ENCODE measurements around the gene TCAF2.
"Not testable (repeated sequence)": the region's sequence is repeated elsewhere in the genome, so short reads cannot be mapped to it uniquely, and the experiment has no call there.

TCAF2 gene

GRCh38 chr7:143620646-143621045, at the start of gene TCAF2:
Gene TCAF2, plus strand, starts transcription at chr7:143620974.
- H3K4me3 ChIP-seq (ENCODE audit: low read depth, low read length) = not testable (repeated sequence)

GRCh38 chr7:143571501-143571900, 49.3 kb upstream of the TCAF2 start, which contains the start of gene CTAGE15:
Gene CTAGE15, plus strand, starts transcription at chr7:143571801. Its CDS starts 17 bp downstream, at chr7:143571818.
- not testable (repeated sequence) for H3K4me3 ChIP-seq (ENCODE audit: low read depth, low read length)

DNA sequence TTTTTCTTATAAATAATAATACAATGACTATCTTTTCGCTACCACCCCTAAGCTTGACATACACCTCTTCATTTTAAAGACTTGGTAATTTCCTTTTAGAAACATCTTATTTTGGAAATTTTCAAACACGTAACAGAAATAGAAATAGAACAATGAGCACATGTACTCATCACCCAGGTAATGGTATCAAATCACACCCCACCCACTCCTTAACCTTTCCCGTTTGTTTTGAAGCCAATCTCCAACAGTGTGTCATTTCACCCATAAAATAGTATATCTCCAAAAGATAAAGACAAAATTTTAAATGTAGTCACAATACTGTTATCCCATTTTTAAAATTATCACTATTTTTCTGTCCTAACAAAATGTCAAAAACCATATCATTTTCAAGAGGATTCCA, 32.6 kb upstream of the TCAF2 start:
- not testable (repeated sequence) for H3K4me3 ChIP-seq (ENCODE audit: low read depth, low read length)

GRCh38 chr7:143589897-143590296, 30.9 kb upstream of the TCAF2 start:
- H3K4me3 ChIP-seq (ENCODE audit: low read depth, low read length) = not testable (repeated sequence)

DNA sequence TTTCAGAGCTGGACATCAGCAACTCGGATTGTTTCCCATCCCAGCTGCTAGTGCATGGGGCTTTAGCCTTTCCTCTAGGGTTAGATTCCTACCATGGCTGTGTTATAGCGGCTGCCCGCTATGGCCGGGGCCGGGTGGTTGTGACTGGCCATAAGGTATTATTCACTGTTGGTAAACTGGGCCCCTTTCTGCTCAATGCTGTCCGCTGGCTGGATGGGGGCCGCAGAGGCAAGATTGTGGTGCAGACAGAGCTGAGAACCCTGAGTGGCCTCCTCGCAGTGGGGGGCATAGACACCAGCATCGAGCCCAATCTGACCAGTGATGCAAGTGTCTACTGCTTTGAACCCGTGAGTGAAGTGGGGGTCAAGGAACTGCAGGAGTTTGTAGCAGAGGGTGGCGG, 22.7 kb upstream of the TCAF2 start:
- H3K4me3 ChIP-seq (ENCODE audit: low read depth, low read length) = not testable (repeated sequence)

- not testable (repeated sequence) for H3K4me3 ChIP-seq (ENCODE audit: low read depth, low read length)
Observed at GRCh38 chr7:143603549-143603948, 17.2 kb upstream of the TCAF2 start.

GRCh38 chr7:143606088-143606487, 14.7 kb upstream of the TCAF2 start:
- H3K4me3 ChIP-seq (ENCODE audit: low read depth, low read length) = not testable (repeated sequence)

DNA sequence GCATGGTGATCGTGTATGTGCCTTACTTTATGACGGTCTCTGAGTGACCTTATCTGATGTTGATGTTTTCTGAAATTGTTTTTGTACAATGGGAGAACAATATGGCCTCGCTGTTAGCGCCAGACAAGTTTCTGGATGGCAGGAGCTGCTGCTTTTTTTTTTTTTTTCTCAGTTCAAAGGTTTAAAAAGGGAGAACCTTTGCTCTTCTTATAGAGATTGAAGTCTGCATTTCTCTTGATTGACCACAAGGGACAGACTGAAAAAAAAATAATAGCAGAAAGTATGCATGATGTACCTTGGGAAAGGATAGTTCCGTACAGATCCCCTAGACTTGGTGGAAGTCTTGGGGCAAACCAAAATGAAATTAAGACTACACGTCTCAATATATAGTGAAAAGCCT, 5.2 kb upstream of the TCAF2 start:
- not testable (repeated sequence) for H3K4me3 ChIP-seq (ENCODE audit: low read depth, low read length)

DNA sequence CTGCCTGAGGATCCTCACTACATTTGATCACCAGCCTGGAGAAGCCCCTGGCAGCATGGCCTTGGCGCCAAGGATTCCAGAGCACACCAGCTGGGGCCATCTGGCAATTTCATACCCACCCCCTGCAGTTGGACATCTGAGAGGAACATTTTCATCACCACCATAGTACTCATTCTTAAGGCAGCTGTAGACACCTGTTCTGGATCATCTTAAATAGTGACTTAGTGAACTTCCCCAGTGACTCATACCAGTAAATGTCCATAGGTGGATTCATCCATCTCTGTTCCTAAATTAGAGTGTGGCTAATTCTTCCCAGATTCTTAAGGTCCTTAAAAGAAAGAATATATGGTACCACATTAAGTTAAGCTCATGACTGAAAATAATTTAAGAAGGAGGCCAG, 3.6 kb upstream of the TCAF2 start:
- H3K4me3 ChIP-seq (ENCODE audit: low read depth, low read length) = not testable (repeated sequence)

GRCh38 chr7:143620058-143620457, 716 bp upstream of the TCAF2 start:
- H3K4me3 ChIP-seq (ENCODE audit: low read depth, low read length) = not testable (repeated sequence)

DNA sequence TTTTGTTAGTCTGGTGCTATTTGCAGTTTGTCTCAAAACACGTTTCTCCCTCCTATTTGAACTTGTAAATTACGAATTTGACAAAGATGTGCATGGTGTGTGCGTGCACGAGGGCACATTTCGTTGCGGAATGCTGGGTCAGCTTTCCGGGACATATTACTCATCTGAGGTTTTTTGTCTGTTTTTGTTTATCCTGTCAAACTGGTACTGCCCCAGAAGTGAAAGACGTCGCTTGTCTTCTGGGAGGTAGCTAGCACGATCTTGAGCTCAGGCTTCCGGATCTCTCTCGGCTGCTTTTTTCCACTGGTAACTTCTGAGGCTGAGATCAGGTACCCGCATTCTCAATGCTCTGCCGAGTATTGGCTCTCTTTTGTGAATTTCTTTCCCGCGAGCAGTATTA, 401 bp downstream of the TCAF2 start:
- not testable (repeated sequence) for H3K4me3 ChIP-seq (ENCODE audit: low read depth, low read length)

DNA sequence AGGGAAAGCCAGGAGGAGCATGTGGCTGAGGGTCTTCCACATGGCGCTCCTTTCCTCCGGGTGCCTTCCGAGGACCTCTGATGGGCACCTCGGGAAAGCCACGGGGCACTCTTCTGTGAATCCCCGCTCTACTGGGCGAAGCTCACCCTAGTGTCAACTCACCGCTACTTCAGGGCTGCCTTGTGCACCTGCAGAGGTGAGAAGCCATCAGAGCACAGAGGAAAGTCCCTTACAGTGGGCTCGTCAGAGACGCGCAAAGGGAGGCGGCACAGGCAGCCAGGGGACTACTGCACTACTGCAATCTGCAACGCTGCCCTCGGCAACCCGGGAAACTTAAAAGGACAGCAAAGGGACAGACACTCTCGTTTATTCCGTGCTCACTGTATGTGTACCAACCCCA, 1.4 kb downstream of the TCAF2 start:
- not testable (repeated sequence) for H3K4me3 ChIP-seq (ENCODE audit: low read depth, low read length)

DNA sequence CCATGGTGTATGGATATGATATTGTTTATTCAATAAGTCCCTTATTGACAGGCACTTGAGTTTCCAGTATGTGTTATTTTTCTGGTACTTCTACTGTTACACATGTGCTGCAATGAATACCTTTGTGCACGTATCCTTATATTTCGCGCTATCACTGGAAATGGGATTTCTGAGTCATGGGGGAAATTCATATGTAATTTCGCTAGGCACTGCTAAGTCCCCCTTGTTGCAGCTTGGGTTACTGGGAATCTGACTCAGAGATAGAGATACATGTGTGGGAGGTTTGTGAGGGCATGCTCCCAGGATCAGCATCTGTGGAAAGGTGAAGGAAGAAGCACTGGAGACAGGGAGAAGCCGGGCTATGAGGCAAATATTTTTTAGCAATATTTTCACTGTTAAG, 9.9 kb downstream of the TCAF2 start:
- not testable (repeated sequence) for H3K4me3 ChIP-seq (ENCODE audit: low read depth, low read length)

DNA sequence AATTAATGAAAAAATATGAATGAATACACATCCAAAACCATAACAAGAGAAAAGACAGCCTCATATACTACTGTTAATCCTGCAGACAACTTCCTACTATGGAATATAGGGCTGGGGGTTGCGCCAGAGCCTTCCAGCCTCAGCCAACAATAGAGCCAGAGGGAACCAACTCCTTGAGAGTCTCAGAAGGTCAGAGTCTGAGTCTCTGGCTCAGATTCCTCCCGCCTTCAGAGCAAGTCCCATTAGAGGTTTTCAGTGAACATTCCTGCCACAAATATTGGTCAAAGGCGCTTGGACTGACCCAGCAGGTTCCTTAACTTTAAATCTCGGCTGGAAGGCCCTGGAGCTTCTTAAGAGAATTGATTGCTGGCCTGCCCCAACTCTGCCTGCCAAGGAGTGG, 11.7 kb downstream of the TCAF2 start:
- not testable (repeated sequence) for H3K4me3 ChIP-seq (ENCODE audit: low read depth, low read length)

DNA sequence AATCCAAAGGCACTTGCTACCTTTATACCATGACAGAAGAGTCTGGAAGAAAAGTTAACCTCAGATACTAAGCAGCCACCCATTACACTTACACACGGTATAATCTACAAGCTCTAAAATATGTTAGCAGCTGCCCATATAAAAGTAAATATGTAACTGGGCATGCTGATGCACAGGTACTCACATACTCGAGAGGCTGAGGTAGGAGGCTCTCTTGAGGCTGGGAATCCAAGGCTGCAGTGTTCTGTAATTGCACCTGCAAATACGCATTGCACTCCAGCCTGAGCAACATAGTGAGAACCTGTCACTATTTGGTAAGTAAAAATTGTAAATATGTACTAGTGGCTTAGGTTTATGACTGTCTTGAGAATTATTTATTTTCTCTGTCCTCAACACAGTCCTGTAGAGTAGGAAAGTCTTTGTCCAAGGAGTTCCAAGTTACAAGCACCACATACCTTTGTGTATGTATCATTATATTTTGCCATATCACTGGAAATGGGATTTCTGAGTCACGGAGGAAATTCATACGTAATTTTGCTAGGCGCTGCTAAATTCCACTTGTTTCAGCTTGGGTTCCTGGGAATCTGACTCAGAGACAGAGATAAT, 12.3 kb downstream of the TCAF2 start:
- H3K4me3 ChIP-seq (ENCODE audit: low read depth, low read length) = not testable (repeated sequence)

DNA sequence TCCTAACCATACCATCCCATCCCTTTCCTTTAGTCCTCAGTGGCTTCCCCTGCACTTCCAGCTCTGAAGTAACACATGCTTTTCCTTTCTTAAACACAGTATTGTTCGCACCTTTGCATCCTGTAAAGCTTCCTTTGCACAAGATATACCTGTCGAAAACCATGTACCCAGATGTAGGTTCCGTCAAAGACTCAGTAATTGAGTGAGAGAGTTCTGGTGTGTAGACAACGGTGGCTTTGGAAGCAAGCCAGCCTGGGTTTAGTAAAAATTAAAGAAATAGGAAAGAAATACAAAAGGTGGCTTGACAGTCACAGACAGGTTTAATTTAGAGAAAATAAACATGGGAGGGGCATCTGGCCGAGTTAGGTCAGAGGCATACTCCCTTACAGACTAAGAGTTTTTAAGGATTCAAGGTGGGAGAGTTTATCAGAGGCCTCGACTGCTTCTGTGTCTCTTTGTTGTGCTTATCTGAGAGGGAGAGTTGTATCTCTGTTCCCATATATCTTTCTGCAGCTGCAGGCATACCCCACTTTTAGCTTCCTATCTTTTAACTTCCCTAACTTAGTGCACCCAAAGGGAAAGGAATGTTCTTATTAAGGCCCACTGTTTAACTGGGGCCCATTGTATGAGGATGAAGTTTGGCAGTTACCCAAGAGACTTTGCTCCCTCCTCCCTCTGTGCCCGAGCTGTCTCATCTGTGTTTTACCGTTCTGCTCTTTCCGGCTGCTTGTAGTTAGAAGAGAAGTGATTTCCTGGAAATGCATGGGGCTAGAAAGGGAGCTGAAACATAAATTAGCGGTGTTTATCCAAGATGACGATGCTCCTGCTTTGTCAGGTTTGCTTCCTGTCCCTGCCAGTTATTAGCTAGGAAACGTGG, 14.8 kb downstream of the TCAF2 start:
- not testable (repeated sequence) for H3K4me3 ChIP-seq (ENCODE audit: low read depth, low read length)

DNA sequence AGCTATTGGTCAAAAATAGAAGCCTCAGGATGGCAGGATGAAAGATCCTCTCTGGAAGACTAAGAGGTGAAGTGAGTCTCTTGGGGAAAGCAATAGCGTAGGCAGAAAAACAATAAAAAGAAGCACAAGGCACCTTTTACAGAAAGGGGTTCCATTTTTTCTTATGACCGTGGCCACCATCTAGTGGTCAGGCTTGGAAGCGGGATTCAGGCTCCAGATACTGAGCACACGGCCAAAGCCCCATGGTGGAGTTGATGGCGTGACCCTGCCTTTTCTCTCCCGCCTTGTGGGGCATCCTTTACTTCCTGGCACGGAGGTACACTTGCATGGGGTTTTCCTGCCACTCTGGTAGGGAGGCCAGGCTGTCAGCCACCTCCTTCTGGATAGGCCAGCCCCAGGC, 18.6 kb downstream of the TCAF2 start:
- H3K4me3 ChIP-seq (ENCODE audit: low read depth, low read length) = not testable (repeated sequence)

- not testable (repeated sequence) for H3K4me3 ChIP-seq (ENCODE audit: low read depth, low read length)
Observed at GRCh38 chr7:143640528-143641189, 19.9 kb downstream of the TCAF2 start.

DNA sequence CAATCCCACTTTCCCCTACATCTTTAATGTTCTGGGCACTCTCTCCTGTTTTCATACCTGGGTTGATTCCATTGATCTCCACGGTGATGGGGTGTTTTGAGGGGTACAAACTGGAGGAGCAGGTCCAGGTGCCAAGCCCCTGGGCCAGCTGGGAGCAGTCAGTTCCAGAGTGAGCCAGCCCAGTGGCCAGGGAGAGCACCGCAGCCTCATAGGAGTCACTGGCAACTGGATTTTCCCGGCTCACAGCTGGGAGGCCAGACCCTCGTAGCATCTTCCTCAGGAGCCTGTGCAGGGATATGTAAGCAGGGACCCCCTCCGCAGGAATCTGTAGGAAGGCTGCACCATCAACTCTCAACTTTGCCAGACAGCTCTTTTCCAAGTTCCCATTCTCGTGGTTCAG, 25.8 kb downstream of the TCAF2 start:
- not testable (repeated sequence) for H3K4me3 ChIP-seq (ENCODE audit: low read depth, low read length)

DNA sequence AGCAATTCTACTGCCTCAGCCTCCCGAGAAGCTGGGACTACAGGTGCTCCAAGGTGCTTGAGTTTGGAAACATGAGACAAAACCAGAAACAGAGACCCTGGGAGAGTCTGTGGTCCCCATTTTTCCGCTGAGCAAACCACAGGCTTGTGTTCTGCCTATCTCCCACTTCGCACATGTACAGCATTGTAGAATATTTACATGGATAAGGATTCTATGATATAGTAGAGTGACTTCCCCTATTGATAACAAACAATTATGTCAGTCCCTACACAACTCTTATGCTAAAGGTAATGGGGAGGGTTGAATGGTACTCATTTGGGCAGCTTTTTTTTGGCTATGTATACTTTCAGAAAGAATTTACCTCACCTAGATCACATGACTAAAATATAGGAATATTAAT, 29.1 kb downstream of the TCAF2 start:
- H3K4me3 ChIP-seq (ENCODE audit: low read depth, low read length) = not testable (repeated sequence)

GRCh38 chr7:143650447-143650846, 29.7 kb downstream of the TCAF2 start:
- H3K4me3 ChIP-seq (ENCODE audit: low read depth, low read length) = not testable (repeated sequence)
